ENCODE data around the gene FARS2.
"Not testable (repeated sequence)": the region's sequence is repeated elsewhere in the genome, so short reads cannot be mapped to it uniquely, and the experiment has no call there.

Gene FARS2

DNA sequence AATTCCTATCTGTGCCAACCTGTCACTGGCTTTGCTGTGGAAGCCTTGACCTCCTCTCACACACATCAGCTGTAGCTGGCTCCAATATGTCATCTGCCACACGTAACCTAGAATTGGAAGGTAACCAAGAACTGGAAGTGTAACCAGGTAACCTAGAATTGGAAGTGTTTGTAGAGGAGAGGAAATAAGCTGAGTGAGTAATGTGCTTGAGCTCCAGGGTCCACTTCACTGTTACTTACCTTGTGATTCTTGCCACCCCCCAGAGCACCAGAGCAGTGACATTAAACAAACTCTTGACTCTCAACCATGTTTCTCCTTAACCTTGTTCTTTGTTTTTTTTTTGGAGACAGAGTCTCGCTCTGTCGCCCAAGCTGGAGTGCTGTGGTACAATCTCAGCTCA is 394.9 kb downstream of the FARS2 start:
- in situ Hi-C loops (cut with HindIII; ENCODE audit: low sequenced_read_pairs), result no loop called here

DNA sequence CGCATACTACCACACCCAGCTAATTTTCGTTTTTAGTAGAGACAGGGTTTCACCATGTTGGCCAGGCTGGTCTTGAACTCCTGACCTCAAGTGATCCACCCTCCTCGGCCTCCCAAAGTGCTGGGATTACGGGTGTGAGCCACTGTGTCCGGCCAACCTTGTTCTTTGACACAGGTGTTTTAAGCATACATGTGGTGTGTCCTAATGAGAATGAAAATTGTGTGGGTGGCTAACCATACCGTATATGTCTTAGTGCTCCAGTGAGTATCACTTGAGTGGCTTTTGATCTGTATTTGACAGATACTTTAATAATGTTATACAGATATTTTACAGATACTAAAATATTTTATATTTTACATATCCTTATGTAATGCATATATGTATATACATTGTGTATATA is 395.4 kb downstream of the FARS2 start:
- in situ Hi-C loops (cut with HindIII; ENCODE audit: low sequenced_read_pairs), result not testable (repeated sequence)

DNA sequence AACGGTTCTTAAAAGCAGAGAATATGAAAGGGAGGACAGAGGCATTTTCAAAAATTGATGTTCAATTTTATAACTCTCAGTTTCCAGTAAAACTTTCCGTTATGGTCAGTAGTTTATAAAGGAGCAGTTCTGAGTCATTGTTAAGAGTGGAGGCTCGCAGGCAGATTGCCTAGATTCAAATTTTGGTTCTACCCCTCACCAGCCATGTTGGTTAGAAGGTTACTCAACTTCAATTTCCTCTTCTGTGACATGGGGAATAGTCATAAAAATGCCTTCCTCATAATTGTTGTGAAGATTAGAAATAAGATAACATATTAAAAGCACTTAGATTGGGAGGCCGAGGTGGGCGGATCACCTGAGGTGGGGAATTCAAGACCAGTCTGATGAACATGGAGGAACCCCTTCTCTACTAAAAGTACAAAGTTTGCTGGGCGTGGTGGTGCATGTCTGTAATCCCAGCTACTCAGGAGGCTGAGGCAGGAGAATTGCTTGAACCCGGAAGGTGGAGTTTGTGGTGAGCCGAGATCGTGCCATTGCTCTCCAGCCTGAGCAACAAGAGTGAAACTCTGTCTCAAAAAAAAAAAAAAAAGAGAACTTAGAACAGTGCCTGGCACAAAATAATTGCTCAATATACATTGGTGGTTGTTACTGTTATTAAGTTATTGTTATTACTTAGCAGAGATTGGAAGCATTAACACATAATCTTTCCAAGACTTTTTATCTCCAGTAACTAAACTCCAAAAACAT is 396.5 kb downstream of the FARS2 start:
- in situ Hi-C loops (cut with HindIII; ENCODE audit: low sequenced_read_pairs), result no loop called here

DNA sequence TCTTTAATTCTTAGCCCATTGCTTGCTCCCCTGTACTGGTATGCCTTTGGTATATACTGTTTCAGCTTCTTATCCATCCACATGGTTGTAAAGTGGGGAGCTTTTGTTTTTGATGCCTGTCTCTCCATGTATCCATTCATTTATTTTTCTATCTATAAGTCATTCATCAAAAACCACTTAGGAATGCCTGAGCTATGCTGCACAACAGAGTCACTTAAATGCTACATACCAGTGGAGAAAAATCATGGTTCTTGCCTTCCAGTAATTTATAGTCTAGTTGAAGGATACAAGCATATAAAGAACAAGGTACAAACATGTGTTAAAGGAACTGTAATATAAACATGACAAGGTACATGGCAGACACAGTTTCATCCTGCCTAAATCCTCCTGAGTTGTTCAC is 398.2 kb downstream of the FARS2 start:
- in situ Hi-C loops (cut with HindIII; ENCODE audit: low sequenced_read_pairs), result no loop called here

DNA sequence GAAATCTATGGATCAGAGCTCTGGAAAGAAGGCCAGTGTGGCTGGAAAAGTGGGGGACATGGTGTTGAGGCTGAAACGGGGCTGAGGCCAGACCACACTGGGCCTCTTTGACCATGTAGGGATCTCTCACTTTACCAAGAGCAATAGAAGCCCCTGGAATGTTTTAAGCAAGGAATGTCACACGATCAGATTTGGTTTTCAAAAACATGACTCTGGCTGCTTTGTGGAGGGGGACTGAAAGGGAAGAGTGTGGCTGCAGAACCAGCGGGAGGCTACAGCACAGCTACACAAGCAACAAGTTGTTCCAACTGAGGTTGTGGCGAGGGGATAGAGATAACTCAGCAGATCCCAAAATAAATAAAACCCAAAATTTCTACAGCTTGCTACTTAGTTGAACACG is 399.5 kb downstream of the FARS2 start:
- in situ Hi-C loops (cut with HindIII; ENCODE audit: low sequenced_read_pairs), result no loop called here

DNA sequence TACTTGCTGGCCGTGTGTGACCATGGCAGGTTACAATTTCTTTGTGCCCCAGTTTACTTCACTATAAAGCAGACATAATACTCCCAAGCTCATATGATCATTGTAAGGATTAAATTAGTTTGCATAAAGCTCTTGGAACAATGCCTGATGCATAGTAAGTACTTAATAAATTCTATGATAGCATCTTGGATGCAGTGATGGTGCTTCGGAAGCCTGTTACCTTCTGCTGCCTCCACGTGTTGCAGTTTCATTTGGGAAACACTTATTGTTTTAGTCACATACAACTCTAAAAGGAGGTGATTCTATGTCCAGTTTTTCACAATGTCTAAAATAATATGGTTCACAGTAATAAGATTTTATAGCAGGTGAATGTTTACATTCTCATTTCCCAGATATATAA is 401.5 kb downstream of the FARS2 start:
- in situ Hi-C loops (cut with HindIII; ENCODE audit: low sequenced_read_pairs), result no loop called here

DNA sequence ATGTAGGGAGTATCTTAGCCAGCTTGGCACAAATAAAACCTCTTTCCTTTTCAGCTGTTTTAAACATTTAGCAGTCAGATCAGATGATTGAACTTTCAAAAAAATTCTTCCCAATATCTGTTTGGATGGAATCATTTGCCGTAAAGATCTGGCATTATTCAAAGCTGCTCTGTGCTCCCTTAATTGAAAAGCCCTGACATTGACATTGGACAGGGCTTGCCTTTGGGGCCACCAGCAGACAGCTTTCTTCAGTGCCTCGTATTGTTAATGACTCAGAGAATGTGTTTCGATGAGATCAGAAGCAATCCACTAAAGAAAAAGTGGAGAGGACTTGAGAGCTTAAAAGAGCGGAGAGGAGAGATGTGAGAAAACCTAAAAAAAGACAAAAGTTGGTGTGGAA is 401.9 kb downstream of the FARS2 start:
- in situ Hi-C loops (cut with HindIII; ENCODE audit: low sequenced_read_pairs), result no loop called here

DNA sequence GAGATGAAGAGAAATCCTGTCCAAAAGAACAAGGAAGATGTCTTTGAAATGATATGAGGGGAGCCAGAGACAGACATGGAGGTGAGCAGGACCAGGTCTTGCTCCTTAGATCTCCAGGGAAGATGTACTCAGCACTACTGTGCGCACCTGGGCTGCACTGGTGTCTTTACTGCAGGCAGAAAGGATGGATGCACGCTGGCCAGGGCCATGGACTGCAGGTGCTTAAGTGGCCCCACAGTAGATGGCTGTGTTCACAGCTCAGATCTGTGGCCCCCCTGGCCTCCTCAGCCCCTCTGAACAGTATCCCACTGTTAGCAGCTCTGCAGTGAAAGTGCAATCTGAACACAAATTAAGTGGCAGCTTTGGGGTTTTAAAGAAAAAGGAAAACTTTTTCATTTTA is 402.4 kb downstream of the FARS2 start:
- in situ Hi-C loops (cut with HindIII; ENCODE audit: low sequenced_read_pairs), result no loop called here

DNA sequence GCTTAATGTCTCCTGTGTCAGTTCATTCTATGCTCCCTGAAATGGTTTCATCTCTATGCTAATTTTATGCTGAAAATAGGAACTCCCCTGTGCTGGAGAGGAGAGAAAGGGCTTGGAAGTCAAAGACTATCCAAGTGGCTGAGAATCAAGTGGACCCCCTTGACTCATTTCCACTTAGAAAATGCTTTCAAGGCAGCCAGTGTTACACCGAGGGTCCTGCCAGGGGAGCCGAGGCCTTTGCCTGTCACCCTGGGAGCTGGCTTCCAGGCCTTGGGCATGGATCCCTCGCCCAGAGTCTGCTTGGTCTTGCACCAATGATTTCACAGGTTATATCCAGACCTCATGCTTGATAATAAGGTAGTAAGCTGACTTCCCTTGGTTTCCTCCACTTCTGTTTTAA is 402.8 kb downstream of the FARS2 start:
- in situ Hi-C loops (cut with HindIII; ENCODE audit: low sequenced_read_pairs), result no loop called here

DNA sequence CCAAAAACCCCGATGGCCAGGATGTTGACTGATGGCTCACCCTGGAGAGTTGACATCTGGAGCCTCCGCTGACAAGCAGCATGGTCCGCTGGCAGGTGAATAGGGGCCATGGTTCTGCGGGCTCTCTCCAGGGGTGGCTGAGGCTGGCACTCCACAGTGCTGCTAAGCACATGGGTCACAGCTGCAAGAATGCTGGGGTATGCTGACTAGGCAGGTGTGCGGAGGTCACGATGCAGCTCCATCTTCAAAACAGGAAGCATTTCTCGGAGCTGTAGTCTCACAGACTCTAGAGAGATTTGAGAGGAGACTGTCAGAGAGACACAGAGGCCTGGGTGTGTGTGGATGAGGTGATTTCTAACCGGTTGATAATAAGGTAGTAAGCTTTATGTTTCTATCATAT is 403.9 kb downstream of the FARS2 start:
- in situ Hi-C loops (cut with HindIII; ENCODE audit: low sequenced_read_pairs), result no loop called here

DNA sequence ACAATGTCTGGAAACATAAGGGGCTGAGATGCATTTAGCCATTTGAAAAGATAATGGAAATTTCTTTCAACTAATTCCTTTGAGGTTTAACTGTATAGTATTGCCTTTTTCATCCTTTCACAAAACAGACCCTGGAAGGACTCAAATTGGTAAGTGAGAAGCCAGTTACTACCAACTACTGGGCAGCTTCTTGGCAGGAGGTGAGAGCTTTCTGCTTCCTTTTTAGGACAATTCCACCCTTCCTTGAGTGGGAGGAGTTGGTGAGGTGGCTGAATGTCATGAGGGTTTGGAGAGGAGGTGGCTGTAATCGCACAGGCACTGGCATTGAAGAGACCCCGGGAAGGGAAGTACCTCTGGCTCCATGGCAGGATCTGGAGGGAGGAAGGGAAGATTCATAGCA is 404.4 kb downstream of the FARS2 start:
- in situ Hi-C loops (cut with HindIII; ENCODE audit: low sequenced_read_pairs), result no loop called here

DNA sequence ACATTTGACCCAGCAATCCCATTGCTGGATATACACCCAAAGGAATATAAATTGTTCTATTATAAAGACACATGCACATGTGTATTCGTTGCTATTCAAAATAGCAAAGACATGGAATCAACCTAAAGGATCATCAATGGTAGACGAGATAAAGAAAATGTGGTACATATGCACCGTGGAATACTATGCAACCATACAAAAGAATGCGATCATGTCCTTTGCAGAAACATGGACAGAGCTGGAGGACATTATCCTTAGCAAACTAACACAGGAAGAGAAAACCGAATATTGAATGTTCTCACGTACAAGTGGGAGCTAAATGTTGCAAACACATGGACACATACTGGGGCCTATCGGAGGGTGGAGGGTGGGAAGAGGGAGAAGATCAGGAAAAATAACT is 405.4 kb downstream of the FARS2 start:
- in situ Hi-C loops (cut with HindIII; ENCODE audit: low sequenced_read_pairs), result no loop called here

DNA sequence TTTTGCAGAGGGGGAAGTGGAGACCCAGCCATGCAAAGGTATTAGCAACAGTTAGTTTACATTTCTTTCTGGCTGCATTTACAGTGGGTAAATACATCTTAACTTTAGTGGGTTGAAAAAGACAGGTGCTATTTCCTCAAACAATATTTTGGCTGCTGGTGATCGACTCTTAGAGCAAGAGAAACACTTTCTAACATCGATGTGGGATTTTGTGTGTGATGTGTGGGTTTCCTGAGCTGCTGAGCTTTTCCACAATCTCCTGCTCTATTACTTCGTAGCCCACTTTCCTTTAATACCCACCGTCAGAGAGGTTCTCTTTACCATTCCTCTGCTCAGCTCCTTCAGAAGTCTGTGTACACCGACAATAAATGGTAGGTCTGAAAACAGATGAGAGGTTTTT is 406.4 kb downstream of the FARS2 start:
- in situ Hi-C loops (cut with HindIII; ENCODE audit: low sequenced_read_pairs), result no loop called here

DNA sequence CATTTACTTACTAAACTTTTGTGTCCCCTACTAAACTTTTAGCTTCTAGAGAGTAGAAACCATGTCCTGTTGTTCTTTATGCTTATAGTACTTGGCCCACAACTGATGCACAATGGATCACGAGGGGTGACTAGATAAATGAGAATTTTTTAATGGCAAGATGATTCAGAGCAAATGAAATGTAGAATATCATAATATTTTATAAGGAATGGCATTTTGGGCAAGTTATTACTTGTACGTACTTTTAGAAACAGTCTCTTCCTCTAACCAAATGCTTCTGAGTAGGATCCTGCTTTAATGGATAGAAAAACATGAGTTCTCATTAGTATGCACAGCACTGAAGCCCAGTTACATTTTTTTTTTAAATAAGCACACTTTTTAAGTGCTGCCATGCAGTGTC is 409.1 kb downstream of the FARS2 start:
- in situ Hi-C loops (cut with HindIII; ENCODE audit: low sequenced_read_pairs), result no loop called here

DNA sequence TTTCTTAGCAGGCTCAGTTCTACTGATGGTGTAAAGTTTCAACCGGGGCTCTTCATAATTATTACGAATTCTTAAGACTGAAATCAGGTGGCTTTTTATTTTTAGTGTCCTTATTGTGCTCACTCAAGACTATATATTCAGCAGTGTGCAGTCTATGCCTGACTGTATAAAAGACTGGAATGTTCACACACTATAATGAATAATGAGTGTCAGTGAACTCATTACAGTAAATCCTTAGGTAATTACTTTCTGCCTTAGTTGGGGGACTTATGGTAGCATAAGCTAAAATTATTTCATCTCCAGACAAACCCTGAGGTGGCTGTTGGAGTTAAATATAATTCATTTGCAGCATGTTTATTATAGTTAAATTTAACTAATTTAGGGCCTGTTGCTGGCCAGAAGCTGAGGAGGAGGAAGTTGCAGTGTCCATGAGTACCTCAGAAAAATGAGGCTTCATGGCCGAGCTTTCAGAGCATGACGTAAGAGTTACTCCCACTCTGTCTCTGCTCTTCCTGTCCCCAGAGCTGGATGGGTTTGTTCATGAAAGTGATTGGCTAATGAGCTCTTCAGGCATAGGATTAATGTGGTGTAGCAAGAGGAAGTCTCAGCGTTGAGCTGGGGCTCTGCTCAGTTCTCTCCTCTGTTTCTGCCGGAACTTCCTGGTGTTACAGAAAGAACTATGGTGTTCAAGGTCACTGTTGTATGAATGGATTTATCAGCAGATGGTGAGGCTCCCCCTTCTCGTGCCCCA is 409.7 kb downstream of the FARS2 start:
- in situ Hi-C loops (cut with HindIII; ENCODE audit: low sequenced_read_pairs), result no loop called here

DNA sequence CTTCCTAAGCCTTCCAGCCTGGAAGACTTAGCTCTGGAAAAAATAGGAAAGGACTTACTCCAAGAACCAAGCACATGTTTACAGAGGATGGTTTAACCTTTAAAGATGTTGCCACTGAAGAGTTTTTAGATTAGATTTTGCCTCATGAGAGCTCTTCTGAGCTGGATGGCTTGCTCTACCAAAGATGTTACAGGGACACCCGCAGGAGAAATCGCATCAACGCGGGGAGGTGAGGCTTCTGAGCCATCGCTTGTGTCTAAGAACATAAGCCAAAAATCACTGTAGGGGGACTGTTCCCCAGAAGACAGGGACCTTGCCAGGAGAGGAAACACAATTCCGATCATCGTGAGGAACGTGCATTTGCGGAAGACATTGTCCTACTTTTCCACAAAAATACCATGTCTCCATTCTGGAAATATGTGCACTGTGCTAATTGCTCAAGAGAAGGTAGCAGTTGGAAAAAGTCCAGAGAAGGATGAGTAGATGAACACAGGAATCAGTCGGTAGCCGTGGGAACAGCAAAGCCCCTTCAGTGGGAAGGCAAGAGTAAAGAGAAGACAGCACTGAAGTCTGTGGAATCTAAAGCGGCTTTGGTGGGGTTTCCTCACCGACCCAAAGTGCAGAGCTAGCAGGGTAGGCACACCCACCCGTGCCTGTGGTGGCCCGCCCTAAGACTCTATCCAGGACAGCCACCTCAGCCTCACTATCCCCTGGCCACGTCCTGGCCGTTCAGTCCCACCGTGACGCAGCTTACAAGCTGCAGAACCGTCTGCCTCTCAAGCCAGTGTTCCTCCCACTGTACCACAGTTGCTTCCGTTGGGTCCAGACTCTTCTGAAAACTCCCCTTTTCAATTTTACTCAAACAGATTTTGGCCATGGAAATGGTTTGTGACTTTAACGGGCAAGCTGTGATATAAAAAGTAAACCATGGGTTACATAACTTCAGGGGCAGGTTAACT is 410.6 kb downstream of the FARS2 start:
- in situ Hi-C loops (cut with HindIII; ENCODE audit: low sequenced_read_pairs), result no loop called here

DNA sequence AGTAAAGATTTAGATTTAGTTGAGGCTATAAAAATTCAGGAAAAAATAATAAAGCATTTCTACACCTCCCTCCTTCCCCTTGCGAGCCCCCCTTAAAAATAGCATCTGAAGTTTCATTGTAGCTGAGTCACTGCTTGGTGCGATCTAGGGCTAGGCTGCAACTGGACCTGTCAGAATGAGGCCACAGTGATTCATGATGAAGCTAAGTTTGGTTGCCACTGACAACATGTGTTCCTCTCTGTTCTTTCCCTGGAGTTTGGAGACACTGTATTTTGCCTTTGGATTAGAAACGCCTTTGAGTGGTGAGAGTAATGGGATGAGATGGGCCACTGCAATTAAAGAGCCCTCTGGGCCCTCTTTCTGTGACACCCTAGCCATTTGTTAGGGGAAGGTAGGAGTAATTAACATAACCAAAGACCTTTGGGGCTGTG is 411.3 kb downstream of the FARS2 start:
- in situ Hi-C loops (cut with HindIII; ENCODE audit: low sequenced_read_pairs), result no loop called here

DNA sequence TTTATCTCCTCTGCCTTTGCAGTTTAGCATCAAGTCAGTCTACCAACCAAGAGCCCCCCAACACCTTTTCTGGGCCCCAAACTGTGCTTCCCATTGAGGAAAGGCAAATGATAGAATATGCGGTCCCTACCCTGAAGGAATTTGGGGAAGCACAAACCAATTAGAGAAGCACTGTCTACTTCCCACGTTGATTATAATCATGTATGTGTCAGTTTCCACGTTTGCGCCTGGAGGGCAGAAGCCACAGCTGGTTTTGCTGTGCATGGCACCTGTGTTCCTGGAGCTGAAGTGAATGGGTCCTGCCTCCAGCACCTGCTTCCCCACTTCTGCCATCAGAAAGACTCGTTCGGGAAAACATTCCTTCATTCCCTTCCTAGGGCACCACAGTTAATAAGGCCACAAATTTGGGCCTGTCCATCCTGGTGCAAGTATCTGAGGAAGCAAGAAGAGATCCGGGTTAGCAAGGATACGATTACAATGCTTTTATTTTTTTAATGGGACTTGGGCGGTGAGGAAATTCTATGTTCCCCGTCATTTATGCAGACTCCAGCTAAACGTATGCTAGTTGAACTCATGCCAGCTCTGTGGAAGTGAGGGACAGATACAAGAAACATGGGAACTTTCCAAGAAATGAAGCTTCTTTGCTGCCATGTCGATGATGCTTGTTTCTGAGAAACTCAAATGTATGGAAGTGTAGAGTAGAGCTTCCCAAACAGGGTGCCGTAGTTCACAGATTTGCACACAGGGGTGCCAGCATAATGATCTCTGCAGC is 411.9 kb downstream of the FARS2 start:
- in situ Hi-C loops (cut with HindIII; ENCODE audit: low sequenced_read_pairs), result no loop called here

DNA sequence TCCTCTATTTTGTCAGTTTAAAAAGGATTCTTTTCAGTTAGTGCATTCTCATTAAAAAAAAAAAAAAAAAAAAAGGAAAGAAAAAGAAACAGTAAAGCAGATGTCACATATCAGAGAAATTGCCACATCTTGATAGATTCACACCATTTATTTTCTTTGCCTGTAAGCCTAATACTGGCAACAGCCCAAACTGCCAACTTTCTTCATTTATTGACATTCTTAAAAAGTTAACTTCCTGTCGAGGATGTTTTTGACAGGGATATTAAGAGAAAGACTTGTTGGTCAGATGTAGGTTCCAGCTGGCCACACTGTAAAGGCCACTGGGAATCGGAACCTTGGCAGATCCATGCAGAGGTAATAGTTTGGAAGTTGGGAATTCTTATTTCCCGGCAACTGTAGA is 412.8 kb downstream of the FARS2 start:
- in situ Hi-C loops (cut with HindIII; ENCODE audit: low sequenced_read_pairs), result no loop called here

DNA sequence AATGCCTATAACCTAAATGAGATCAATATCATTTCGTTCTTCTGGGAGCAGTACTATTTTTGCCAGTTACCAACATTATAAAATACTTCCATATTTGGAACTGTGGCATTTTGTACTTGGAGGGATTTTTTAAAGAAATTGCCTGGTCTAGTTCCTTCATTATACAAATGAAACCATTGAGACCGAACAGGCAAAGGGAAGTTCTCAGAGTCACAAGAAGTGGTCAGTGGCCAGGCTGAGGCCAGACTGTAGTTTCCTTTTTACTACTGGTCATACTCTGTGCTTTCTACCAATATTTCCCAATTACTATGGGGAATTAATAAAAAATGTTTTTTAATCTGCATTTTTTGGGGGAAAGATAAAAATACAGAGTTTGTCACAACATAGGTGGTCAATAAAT is 413.4 kb downstream of the FARS2 start:
- in situ Hi-C loops (cut with HindIII; ENCODE audit: low sequenced_read_pairs), result no loop called here

DNA sequence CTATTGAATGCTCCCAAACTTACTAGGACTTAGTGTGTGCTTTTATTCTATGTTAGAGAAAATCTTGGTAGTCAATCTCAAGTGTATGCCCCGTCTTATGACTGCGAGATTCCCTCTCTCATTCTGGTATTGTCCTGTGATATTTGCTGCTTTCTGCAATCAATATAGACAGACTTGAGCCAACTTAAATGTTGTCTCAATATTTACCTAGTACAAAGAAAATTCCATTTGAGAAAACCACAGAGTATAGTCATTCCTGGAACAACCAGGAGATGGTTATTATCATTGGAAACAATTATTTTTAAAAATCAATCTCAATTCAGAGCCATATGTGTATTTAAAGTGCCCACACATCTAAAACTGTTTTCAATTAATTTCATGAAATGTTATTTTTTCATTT is 415.4 kb downstream of the FARS2 start:
- in situ Hi-C loops (cut with HindIII; ENCODE audit: low sequenced_read_pairs), result no loop called here
